Measurements from ENCODE around the gene ARVCF.
"Not testable (repeated sequence)": the region's sequence is repeated elsewhere in the genome, so short reads cannot be mapped to it uniquely, and the experiment has no call there.

Gene ARVCF

DNA sequence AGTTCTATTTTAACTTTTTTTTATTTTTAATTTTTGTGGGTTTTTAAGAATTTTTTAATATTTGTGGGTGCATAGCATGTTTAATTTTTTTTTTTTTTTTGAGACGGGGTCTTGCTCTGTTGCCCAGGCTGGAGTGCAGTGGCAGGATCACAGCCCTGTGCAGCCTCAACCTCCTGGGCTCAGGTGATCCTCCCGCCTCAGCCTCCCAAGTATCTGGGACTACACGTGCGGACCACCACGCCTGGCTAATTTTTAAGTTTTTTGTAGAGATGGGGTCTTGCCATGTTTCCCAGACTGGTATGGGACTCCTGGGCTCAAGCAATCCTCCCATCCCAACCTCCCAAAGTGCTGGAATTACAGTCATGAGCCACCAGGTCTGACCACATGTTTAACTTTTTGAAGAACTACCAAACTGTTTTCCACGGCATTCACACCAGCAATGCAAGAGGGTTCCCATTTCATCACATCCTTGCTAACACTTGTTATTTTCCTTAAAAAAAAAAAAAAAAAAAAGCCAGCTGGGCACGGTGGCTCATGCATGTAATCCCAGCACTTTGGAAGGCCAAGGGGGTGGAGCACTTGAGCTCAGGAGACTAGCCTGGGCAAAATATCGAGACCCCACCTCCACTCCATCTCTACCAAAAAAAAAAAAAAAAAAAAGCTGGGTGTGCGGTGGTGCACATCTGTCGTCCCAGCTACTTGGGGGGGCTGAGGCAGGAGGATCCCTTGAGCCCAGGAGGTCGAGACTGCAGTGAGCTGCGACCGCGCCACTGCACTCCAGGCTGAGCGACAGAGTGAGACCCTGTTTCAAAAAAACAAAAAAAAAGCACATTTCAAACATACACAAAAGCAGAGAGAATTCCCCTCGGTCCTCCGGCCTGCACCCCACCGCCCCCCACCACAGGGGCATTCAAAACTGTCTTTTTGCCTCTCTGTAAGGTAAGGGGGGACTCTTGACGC is 58.3 kb downstream of the ARVCF start:
- no peak for DNase-seq

DNA sequence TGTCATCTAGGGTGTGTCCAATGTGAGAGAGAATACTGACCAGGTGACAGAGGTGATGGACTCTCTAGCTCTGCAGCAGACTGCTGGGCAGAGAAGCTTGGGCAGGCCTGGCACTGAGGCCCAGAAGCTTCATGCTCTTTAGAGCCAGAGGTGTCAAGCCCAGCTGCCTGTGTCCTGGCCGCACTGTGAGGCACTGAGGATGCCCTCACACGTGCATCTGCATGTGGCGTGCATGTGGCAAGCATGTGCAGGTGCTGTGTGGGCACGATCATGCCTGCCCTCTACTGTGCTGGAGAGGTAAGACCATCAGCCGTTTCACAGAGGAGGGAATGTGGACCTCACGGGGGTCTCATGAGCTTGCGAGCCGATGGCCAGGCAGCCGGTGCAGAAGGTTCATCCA is 59.2 kb downstream of the ARVCF start:
- no peak for DNase-seq

DNA sequence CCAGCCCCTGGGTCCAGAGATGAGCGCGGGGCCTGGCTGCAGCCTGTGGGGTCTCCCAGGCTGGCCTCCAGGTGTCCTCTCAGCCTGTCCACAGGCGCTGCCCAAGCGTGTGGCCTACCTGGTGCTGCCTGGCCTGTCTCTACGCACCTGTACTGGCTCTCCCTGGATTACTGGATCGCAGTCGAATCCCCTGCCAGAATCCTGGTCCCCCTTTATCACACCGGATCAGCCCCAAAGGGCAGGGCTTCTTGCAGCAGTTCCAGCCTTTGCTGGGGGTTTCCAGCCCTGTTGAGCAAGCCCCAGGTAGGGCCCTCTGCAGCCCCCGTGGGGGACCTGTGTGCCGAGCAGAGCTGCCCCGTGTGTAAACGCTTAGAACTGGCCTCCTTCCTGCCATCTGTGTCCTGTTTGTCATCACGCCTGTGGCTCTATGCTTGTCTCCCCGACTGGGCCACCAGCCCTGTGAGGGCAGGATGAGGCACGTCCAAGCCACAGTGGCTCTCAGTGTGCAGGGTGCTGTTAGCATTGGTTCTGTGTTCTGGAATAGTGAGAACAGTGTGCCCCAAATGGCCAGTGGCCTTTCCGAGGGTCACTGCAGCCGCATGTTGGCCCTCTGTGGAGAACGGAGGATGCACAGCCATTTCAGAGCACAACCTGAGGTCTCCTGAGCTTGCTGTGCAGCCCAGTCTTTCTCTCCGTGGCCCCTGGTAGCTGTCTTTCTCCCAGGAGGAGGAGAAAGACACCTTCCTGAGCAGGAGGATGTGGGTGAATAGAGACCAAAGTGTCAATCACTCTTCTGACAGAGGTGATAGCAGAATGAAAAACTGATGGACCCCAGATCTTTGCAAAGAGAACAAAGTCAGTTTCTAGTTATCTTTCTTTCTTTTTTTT is 61.1 kb downstream of the ARVCF start:
- DNase-seq = no peak

DNA sequence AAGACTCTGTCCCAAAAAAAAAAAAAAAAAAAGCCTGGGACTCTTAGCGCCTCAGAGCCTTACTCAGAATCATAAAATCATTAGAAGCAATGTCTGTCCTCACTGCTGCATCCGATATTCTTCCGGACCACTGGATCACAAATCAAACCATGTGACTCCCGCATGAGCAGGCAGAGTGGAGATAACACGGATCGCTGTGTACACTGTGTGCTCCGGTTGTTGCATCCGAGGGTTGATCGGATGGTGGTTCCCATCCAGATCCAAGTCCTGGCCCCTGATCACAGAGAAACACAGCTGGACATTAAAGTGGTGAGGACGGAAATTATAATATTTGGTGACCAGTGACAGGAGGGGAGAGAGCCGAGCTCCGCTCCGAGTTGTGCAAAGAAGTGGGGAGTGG is 65.3 kb downstream of the ARVCF start:
- DNase-seq = no peak

DNA sequence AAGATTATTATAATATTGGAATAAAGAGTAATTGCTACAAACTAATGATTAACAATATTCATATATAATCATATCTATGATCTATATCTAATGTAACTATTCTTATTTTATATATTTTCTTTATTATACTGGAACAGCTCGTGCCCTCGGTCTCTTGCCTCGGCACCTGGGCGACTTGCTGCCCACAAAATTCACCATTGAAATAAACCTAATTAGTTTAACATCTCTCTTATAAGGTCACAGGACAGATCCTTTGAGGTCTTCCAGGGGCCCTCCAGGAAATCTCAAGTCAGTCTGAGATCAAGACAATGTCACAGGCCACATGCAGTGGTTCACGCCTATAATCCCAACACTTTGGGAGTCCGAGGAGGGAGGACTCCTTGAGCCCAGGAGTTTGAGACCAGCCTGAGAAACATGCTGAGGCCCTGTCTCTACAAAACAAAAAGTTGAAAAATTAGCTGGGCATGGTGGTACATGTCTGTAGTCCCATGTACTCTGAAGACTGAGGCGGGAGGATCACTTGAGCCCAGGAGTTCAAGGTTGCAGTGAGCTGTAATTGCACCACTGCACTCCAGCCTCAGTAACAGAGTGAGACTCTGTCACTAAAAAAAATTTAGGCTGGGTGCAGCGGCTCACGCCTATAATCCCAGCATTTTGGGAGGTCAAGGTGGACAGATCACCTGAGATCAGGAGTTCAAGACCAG is 68.4 kb downstream of the ARVCF start:
- no peak for DNase-seq

DNA sequence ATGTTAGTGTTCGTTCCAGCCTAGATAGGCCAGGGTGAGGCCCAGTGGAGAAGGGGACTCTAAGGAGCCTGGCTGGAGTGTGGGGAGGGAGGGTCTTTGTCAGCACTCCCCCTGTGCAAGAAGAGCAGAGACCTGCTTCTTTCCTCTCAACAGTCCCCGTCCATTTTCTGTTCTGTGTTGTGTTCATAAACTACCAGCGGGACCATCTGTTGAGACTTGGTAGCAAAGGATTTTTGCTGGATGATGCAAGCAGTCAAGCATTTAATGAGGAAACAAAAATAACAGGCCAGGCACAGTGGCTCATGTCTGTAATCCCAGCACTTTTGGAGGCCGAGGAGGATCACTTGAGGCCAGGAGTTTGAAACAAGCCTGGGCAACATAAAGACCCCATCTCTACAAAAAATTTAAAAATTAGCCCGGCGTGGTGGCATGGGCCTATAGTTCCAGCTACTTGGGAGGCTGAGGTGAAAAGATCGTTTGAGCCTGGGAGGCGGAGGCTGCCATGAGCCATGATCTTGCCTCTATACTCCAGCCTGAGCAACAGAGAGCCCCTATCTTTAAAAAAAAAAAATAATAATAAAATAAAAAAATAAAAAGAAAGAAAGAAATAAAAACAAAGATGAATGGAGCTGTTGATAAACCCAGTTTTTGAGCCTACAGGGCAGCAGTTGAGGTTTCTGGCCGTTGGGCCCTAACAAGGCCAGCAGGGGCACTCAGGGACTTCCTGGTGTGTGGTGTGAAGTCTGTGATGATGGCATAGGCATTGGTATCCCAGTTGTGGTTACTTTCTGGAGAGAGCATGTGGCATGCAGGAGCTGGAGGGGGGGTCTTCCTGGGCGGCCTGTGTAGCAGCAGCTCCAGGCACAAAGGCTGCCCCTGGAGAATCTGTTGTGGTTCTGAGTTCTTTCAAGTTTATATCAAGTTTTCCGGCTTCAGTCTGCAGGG is 73.3 kb downstream of the ARVCF start:
- DNase-seq = no peak

DNA sequence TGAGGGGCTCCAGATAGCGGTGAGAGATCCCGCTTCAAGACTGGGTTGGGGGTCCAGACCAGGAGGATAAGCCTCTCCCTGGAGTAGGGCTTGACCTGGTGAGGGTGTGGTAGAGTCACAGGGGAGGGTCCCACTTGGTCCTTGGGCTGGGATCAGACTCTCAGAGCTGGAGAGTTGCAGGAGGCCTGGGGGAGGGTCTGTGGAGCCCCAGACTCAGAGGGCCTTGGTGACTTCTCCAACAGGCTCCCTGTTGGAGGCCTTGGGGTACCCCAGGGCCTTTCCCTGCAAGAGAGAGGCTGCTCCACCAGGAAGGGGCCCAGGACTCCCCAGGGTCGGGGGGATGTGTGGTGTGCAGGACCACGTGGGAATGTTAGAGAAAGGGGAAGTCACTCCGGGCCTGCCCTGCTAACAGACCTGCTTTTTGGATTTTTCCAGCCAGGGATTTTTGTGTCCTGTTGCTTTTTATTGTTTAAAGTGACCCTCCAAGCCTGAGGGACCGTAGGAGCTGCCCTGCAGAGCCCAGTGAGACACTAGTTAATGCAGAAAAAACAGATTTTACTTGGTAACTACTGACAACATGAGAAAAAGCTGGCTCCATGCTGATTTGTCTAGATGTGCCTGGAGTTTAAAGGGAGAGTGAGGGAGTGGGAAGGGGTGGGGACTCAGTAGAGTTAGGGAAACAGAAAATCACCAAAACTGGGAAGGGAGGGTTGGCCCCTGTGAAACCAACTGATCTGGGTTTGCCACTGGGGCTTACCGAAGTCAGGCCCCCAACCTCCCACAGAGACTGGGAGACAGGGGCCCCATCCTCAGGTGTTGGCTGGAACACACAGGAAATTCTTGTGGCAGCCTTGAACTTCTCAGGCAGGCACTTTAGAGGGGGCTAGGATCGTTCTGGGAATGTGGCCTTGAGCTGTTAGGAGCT is 74.2 kb downstream of the ARVCF start:
- DNase-seq = no peak

DNA sequence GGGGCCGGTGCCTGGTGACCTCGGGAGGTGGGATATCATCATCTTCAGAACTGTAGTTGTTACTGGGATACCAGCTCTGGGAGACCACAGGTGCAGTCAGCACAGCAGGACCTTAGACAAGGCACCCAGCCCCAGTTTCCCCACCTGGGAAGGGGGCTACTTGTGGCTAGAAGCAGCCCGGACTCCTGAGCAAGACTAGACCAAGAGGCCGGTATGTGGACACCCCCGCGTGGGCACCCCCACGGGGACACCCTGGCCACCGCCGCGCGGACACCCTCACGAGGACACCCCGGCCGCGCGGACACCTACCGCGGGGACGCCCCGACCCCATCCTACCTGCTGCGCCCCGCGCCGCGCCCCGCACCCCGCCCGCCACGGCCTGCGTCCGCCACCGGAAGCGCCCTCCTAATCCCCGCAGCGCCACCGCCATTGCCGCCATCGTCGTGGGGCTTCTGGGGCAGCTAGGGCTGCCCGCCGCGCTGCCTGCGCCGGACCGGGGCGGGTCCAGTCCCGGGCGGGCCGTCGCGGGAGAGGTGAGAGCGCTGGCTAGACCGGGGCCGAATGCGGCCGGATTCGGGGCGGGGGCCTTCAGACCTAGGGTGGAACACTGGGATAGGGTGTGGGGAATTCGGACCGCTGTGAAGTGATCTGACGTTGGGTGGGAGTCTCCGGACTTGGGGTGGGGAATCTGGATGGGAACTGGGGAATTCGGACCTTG is 75.1 kb downstream of the ARVCF start, which contains the start of the genes COMT and TXNRD2:
COMT (plus strand) TSS at position 408 of the 718 bp plus-strand sequence. CDS start 20,755 bp downstream, outside the sequence.
TXNRD2 (minus strand) TSS at position 454 of the 718 bp plus-strand sequence; CDS start at position 439, 15 bp downstream.
- peak; percentile 16 to 53 for DNase-seq

DNA sequence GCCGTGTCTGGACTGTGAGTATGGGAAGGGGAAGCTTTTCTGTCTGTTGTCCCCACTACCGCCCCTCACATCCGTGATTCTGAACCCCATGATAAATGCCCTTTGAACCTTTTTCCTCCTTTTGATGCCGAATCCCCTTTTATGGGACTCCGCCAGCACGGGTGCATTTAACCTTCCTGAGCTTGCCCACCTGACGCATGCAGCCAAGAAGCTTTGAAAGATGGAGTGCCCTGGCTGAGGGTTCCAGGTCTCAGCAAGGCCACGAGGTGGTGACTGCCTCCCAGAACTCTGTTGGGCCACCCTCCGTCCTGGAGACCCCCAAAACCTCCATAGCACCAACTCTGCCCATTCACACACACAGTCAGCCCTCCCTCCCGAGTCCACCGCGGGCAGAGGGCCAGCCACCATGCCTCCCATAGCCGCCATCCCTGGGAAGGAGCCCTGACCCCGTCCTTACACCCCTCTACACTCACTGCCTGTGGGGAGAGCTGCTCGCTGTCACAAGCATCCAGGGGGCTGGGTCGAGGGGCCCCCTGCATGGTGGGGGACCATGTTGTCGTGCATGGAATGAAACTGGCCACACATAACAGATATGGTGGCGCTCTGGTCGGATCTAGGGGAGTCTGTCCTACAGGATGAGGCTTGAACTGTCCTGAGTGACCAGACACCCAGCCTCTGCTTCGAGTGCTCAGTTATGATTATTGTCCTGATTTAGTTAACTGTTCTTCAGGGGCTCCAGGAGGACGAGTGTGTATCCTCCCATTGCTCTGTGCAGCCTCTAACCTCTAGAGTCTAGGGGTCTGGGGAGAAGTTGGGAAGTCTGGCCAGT is 75.9 kb downstream of the ARVCF start:
- DNase-seq = no peak

DNA sequence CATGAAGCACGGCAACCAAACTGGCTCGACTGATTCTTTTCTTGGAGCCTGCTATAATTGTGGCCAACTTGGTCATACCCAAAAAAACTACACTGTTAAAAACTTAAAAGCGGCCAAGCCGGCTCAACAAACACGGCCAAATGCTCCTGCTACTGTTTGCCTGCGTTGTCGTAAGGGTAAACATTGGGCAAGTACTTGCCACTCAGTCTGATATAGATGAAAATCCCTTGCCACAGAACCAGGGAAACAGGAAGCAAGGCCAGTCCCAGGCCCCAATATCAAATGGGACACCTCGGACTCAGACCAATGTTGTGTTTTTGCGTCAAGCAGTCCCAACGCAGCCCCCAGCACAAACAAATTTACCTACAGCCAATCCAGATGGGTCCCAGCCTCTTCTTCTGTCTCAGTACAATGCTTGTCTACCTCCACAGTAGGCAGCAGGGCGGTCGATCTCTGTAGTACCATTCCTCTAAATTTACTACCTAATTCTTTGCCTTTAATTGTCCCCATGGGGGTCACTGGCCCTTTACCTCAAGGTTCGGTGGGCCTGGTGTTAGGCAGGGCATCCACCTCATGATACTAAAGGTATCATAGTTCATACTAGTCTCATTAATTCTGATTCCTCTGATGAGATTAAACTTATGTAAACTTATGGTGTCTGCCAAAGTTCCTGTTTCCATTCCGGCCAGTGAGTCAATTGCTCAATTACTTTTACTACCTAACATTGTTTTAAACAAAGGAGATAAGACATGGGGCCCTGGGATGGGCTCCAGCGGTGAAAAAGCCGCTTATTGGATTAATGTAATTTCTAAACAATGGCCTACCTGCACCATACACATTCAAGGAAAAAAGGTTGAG is 78.8 kb downstream of the ARVCF start:
- no peak for DNase-seq

DNA sequence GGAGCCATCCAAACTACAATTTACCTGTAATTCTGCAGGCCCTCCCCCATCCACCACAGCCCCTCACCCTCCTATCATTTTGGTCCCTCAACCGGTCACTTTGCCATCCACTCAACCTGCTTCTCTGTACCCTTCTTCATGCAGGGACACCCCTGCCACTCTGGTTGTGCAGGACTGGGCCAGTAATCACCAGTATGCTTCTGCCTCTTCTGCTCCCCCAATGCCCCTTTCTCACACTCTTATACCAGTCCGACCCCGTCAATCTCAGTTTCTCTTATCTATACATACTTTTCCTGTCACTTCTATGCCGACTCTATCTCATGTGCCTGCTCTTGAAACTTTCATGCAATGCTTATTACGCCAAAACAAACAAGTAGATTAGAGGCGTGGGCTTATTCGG is 80.1 kb downstream of the ARVCF start:
- no peak for DNase-seq

DNA sequence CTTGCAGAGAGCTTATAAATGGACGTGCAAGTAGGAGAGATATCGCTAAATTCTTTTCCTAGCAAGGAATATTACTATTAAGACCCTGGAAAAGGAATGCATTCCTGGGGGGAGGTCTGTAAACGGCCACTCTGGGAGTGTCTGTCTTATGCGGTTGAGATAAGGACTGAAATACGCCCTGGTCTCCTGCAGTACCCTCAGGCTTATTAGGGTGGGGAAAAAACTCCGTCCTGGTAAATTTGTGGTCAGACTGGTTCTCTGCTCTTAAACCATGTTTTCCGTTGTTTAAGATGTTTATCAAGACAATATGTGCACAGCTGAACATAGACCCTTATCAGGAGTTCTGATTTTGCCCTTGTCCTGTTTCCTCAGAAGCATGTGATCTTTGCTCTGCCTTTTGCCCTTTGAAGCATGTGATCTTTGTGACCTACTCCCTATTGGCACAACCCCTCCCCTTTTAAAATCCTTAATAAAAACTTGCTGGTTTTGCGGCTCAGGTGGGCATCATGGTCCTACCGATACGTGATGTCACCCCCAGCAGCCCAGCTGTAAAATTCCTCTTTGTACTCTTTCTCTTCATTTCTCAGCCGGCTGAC is 81.4 kb downstream of the ARVCF start:
- DNase-seq = not testable (repeated sequence)

DNA sequence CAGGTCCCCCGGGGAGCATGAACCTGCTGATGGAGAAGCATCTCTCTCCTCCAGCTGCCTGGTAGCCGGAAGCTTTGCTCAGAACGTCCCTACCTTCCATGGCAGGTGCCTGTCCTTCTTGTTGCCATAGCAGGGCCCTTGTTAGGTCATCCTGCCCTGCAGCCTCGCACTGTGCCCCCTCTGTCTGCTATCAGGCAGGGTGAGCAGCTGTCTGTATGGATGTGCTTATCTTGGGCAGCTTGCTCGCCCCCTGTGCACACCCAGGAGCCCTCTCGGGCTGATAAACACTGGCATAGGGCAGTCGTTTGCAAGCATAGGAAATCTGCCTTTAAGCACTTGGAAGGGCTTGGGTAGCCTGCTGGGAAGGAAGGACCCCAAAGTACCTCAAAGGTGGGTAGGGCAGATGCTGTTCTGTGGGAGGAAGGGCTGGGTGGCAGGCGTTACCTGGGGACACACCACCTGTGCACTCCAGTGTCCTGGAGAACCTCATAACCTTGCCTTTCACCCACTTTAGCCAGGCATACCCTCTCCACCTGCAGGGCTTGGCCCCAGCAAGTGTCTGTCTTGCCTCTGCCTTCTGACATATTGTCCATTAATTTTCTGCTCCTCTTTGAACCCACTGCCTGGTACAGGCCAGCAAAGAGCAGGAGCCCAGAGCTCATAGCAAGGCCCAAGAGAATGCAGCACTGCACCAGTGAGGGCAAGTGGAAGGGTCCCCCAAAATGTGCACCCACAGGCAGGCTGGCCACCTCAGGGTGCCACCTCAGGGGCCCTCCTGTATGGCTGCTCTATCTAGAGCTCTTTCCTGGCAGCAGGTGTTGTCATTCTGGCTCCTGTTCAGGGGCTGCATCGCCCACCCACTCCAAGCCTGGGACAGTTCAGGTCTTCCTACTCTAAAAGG is 83.0 kb downstream of the ARVCF start:
- DNase-seq = no peak

DNA sequence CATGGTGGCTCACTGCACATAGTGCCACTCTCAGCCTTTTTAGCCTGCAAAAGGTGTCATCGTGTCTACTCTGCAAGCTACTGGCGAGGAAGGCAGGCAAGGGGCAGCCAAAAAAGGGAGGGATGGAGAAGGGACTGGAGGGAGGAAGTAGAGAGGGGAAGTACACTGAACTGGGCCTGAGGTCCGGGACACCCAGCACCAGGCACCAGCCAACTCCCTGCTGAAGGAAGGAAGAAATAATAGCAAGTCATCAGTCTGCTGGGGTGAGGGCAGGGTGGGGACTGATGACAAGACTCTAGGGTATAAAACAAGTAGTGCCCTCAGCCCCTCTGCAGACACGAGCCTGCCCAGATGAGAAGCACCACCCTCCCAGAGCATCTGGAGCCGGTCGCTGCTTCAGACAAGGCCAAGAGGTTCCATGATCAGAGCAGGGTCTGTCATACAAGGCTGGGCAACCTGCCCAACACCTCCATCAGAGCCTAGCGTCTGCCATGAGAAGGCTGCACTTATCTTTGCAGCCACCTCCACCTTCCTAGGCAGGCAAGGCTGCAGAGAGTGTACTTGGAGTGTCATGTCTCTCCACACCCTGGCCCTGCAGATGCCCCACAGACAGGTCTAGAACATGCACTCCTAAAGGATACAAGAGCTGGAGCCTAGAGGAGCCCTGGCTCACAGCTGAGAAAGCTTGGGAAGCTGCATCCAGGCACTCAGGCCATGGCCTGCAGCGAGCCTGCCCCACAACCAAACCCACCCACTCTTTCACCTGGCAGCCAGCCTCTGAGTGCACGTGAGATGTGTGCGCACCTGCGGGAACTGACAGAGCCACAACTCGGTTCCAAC is 84.0 kb downstream of the ARVCF start:
- DNase-seq = no peak

DNA sequence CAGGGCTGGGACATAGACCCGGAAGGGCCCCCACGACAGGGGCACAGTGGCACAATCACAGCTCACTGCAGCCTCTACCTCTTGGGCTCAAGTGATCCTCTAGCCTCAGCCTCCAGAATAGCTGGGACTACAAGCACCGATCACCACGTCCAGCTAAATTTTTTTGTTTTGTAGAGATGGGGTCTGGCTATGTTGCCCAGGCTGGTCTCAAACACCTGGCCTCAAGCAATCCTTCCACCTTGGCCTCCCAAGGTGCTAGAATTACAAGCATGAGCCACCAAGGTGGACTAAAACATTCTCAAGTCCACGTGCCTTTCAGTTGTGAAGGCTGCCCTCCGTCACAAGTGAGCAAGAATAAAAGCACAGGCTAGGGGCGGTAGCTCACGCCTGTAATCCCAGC is 85.1 kb downstream of the ARVCF start:
- DNase-seq = no peak

Measured in NCI-H1930 (cell line).